ENCODE results near the gene B3GALT2.
"Not testable (repeated sequence)": the region's sequence is repeated elsewhere in the genome, so short reads cannot be mapped to it uniquely, and the experiment has no call there.

- TF ChIP-seq, protein P1, sequence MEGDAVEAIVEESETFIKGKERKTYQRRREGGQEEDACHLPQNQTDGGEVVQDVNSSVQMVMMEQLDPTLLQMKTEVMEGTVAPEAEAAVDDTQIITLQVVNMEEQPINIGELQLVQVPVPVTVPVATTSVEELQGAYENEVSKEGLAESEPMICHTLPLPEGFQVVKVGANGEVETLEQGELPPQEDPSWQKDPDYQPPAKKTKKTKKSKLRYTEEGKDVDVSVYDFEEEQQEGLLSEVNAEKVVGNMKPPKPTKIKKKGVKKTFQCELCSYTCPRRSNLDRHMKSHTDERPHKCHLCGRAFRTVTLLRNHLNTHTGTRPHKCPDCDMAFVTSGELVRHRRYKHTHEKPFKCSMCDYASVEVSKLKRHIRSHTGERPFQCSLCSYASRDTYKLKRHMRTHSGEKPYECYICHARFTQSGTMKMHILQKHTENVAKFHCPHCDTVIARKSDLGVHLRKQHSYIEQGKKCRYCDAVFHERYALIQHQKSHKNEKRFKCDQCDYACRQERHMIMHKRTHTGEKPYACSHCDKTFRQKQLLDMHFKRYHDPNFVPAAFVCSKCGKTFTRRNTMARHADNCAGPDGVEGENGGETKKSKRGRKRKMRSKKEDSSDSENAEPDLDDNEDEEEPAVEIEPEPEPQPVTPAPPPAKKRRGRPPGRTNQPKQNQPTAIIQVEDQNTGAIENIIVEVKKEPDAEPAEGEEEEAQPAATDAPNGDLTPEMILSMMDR (IDR thresholded peaks at IDR 0.05): not testable (repeated sequence)
- TF ChIP-seq ZFX (IDR thresholded peaks at IDR 0.05; ENCODE audit: borderline replicate concordance): not testable (repeated sequence)
Observed at GRCh38 chr1:193231146-193231545, 44.7 kb upstream of the B3GALT2 start.

All from 22Rv1 (cell line).